BJ (cell line): ENCODE data around the gene DPEP2. TPM values are rescaled to one million over a fixed set of nuclear protein-coding genes. Genes with fewer than 3 reads are reported as not detected.
"Not testable (repeated sequence)": the region's sequence is repeated elsewhere in the genome, so short reads cannot be mapped to it uniquely, and the experiment has no call there.

Experiments
- CTCF ChIA-PET: fragments of 350-600 bp; formaldehyde crosslinking; extraction: SDS; loops from one replicate; lab custom pipeline; 2021; ENCODE audit warnings: antibody characterized with exemption, inconsistent platforms; lab: Yijun Ruan, JAX
- POLR2A ChIA-PET: fragments of 300-600 bp; sonication (Branson Sonifier 250); formaldehyde crosslinking; extraction: SDS; loops from one replicate; lab custom pipeline; 2021; ENCODE audit warnings: antibody characterized with exemption; lab: Charles Lee
- DNase-seq: peaks from one replicate; pipeline ENCODE4 v3.0.0-alpha.2; 2011; ENCODE audit warnings: low read depth
- H3K27me3 ChIP-seq: 2 replicates; pipeline ENCODE4 v1.6.0; 2011; ENCODE audit warnings: low read length; ENCODE audit not compliant: control insufficient read depth, insufficient read depth
- H3K36me3 ChIP-seq: 2 replicates; pipeline ENCODE4 v1.5.1; 2011; ENCODE audit warnings: low read length; ENCODE audit not compliant: control insufficient read depth, insufficient read depth
- H3K4me3 ChIP-seq: 2 replicates; pipeline ENCODE4 v1.5.1; 2011; ENCODE audit warnings: low read depth, mild to moderate bottlenecking, control low read depth, low read length
- CTCF ChIP-seq: IDR thresholded peaks from 2 replicates; pipeline ENCODE4 v1.5.1; 2011; ENCODE audit warnings: low read depth, mild to moderate bottlenecking, control low read depth, inconsistent platforms, low read length, moderate library complexity; ENCODE audit not compliant: insufficient read depth
- polyA plus RNA-seq: library from polyadenylated mRNA; depleted of rRNA; stranded (reverse); fragments of >200 nt; gene quantifications from 2 replicates; pipeline ENCODE4 v1.2.3, GENCODE V29; 2011

The DPEP2 gene
- polyA plus RNA-seq, 1 experiment: 0.25 TPM

DNA sequence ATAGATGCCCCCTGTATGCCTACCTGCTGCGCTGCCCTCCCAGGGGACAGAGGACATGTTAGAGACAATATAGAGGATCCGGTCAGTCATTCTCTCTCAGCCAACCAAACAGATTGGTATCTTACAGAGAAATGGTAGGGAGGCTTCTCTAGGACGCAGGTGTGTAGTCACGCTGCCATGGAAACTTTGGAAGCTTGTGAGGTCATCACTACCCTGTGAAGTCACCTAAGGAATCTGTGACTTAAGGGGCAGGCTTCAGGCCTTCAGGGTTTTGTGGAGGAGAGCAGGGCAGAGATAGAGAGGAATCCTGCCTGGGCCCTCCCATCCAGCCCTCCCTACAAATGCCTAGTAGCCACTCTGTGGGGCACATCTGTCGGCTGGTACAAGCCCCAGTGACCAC is 16.4 kb upstream of the DPEP2 start, which contains the start of gene DPEP2NB:
Gene DPEP2NB, minus strand, starts transcription at position 231 of the 400 bp plus-strand sequence. Its CDS starts 141 bp downstream, at position 90.
- DNase-seq: no peak
- no peak for TF ChIP-seq CTCF
- CTCF ChIA-PET: interaction anchor here (1.3 kb wide), 1 partner anchor 13 kb away, joined by 4 read pairs; no protein-coding TSS in a partner anchor
- no peaks in the 10 kb centered on the region for H3K36me3 ChIP-seq
- no peak within 1 kb of the TSS for H3K4me3 ChIP-seq
- POLR2A ChIA-PET: no interaction called here
- H3K27me3 ChIP-seq: no peaks in the 10 kb centered on the region

GRCh38 chr16:68013440-68013839 is 14.2 kb upstream of the DPEP2 start:
- H3K27me3 ChIP-seq: peaks cover 4% of the 10 kb centered on the region
- DNase-seq: no peak
- TF ChIP-seq CTCF: no peak
- ChIA-PET POLR2A (no interaction called here), CTCF (no interaction called here)
- no peak overlapping the region for H3K4me3 ChIP-seq
- H3K36me3 ChIP-seq: no peaks in the 10 kb centered on the region

DNA sequence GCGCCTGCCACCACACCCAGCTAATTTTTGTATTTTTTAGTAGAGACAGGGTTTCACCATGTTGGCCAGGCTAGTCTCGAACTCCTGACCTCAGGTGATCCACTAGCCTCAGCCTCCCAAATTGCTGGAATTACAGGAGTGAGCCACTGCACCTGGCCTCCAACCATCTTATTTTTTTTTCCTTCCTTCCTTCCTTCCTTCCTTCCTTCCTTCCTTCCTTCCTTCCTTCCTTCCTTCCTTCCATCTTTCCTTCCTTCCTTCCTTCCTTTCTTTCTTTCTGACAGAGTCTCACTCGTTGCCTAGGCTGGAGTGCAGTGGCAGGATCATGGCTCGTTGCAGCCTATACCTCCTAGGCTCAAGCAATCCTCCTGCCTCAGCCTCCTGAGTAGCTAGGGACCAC is 10.6 kb upstream of the DPEP2 start:
- POLR2A ChIA-PET, H3K27me3 ChIP-seq, H3K36me3 ChIP-seq, H3K4me3 ChIP-seq, DNase-seq: not testable (repeated sequence)
- CTCF ChIA-PET: interaction anchor here (0.6 kb wide), 1 partner anchor 9 kb away, joined by 3 read pairs; no protein-coding TSS in a partner anchor

- TF ChIP-seq CTCF: no peak
- DNase-seq: no peak
- no peak overlapping the region for H3K4me3 ChIP-seq
- no peaks in the 10 kb centered on the region for H3K36me3 ChIP-seq
- ChIA-PET POLR2A (no interaction called here), CTCF (no interaction called here)
- peaks cover 4% of the 10 kb centered on the region for H3K27me3 ChIP-seq
These were observed 10.0 kb upstream of the DPEP2 start for GRCh38 chr16:68009157-68009735.

GRCh38 chr16:68005786-68006286 is 6.6 kb upstream of the DPEP2 start:
- DNase-seq: no peak
- ChIA-PET POLR2A (no interaction called here), CTCF (interaction anchor here (0.6 to 1.5 kb wide), 5 partner anchors 8 to 223 kb away, joined by 3 to 4 read pairs (median 3); no protein-coding TSS in a partner anchor)
- TF ChIP-seq CTCF: no peak
- peaks cover 4% of the 10 kb centered on the region for H3K27me3 ChIP-seq
- no peaks in the 10 kb centered on the region for H3K36me3 ChIP-seq
- no peak overlapping the region for H3K4me3 ChIP-seq
